Sigmoid colon (tissue), 7 donors: Measurements from ENCODE around the gene TMEM204. TPM values are rescaled to one million over a fixed set of nuclear protein-coding genes. Genes with fewer than 3 reads are reported as not detected.

ENCODE experiments used
- DNase-seq: peaks from one replicate; pipeline ENCODE4 v3.0.0-alpha.2; 2019
- H3K27ac ChIP-seq, 4 donors: fragments of 200-600 bp; sonication (generic); one replicate each; pipeline ENCODE4 v1.5.1; 2016 to 2019; ENCODE audit warnings: mild to moderate bottlenecking in 1 of 4
- H3K27me3 ChIP-seq, 3 donors: fragments of 200-600 bp; sonication (generic); one replicate each; pipeline ENCODE4 v1.5.1; 2019; ENCODE audit warnings: mild to moderate bottlenecking in 1 of 3
- H3K36me3 ChIP-seq, 4 donors: fragments of 200-600 bp; sonication (generic); one replicate each; pipeline ENCODE4 v1.5.1; 2016 to 2019
- H3K4me1 ChIP-seq, 4 donors: fragments of 200-600 bp; sonication (generic); one replicate each; pipeline ENCODE4 v1.5.1; 2017 to 2019
- H3K4me3 ChIP-seq, 4 donors: fragments of 200-600 bp; sonication (generic); one replicate each; pipeline ENCODE4 v1.5.1; 2017 to 2019; ENCODE audit warnings: mild to moderate bottlenecking in 2 of 4, moderate library complexity in 1 of 4
- H3K9me3 ChIP-seq, 4 donors: fragments of 200-600 bp in 3 of 4; sonication (generic) in 3 of 4; one replicate each; pipeline versions ENCODE4 v1.5.1 to v1.6.1; 2013 to 2019
- CTCF ChIP-seq, 4 experiments: fragments of 450-650 bp in 3 of 4; fragments of 200-600 bp in 1 of 4; IDR thresholded peaks; one replicate each; pipeline ENCODE4 v1.5.1; 2016 to 2019; ENCODE audit warnings: antibody characterized with exemption in 4 of 4, mild to moderate bottlenecking in 3 of 4, moderate library complexity in 2 of 4
- EP300 ChIP-seq, 4 donors: sonication (generic); formaldehyde crosslinking; IDR thresholded peaks; one replicate each; pipeline ENCODE4 v1.6.1; 2017; ENCODE audit warnings: antibody characterized with exemption in 4 of 4
- POLR2A ChIP-seq, 2 donors: fragments of 450-650 bp; IDR thresholded peaks; one replicate each; pipeline ENCODE4 v1.6.1; 2016; ENCODE audit warnings: antibody characterized with exemption in 2 of 2, mild to moderate bottlenecking in 2 of 2, moderate library complexity in 2 of 2
- POLR2AphosphoS5 ChIP-seq, 4 donors: sonication (generic); formaldehyde crosslinking; IDR thresholded peaks; one replicate each; pipeline ENCODE4 v1.6.1; 2017; ENCODE audit warnings: antibody characterized with exemption in 4 of 4
- WGBS, 2 donors: extraction: QIAGEN DNeasy Blood & Tissue Kit; methylation state at CpG; one replicate each; pipeline ENCODE4 v1.1.7; 2013; 5-methylcytosine and 5-hydroxymethylcytosine counted together
- intact Hi-C: fragments of 100-400 bp; cut with DNase I; formaldehyde crosslinking; loops from one replicate; pipeline ENCODE4 v1.15.1; 2023
- polyA plus RNA-seq, 3 donors: library from polyadenylated mRNA; stranded (reverse); fragments of 200-250 nt; gene quantifications; one replicate each; pipeline ENCODE4 v1.2.3, GENCODE V29; 2013
- total RNA-seq, 4 donors: library from RNA; depleted of rRNA; stranded (reverse); fragments of >200 nt; gene quantifications; one replicate each; pipeline ENCODE4 v1.1.0, GENCODE V29; 2016
- donor health status: healthy with polysubstance abuse.
- donor health status: Bipolar disorder and iron deficiency.
- donor health status: healthy.

Gene TMEM204
- total and polyA plus RNA-seq, 7 donors, result 2.5 to 46.0 (median 38.0) TPM

- Histone ChIP-seq H3K4me3 (no peak overlapping the region), H3K36me3 (peaks cover 0 to 56% (median 30%) of the 10 kb centered on the region in 4 donors), H3K4me1 (peaks cover 0 to 64% (median 48%) of the 10 kb centered on the region in 4 donors), H3K27ac (peak overlapping the region; percentile 76 to 85 (median 84)), H3K27me3 (no peaks in the 10 kb centered on the region), H3K9me3 (no peaks in the 10 kb centered on the region)
- intact Hi-C loops, result no loop called here
- peak; percentile 80 for DNase-seq
- no peak for TF ChIP-seq CTCF (IDR thresholded peaks at IDR 0.05)
- TF ChIP-seq POLR2A (IDR thresholded peaks at IDR 0.05), result no peak
- peak in 1 of 4 donors; percentile 10 for TF ChIP-seq EP300 (IDR thresholded peaks at IDR 0.05)
- TF ChIP-seq POLR2AphosphoS5 (IDR thresholded peaks at IDR 0.05), result peak in 2 of 4 donors; percentile 17 to 48
- 51 to 70% methylated on average over 30 of the region's 30 CpGs for WGBS, 2 donors
Measured at GRCh38 chr16:1543085-1543896, 9.8 kb downstream of the TMEM204 start.

- intact Hi-C loops, result no loop called here
- peak overlapping the region in 2 of 4 donors; percentile 18 to 30 for H3K4me3 ChIP-seq
- no peaks in the 10 kb centered on the region for H3K27me3 ChIP-seq
- no peaks in the 10 kb centered on the region for H3K9me3 ChIP-seq
- no peak for DNase-seq
- H3K36me3 ChIP-seq, result peaks cover 0 to 46% (median 23%) of the 10 kb centered on the region in 4 donors
- 53 to 65% methylated on average over 26 of the region's 26 CpGs for WGBS, 2 donors
- peak in 1 of 4 donors; percentile 42 for TF ChIP-seq EP300 (IDR thresholded peaks at IDR 0.05)
- no peak for TF ChIP-seq POLR2A (IDR thresholded peaks at IDR 0.05)
- TF ChIP-seq CTCF (IDR thresholded peaks at IDR 0.05), result no peak
- TF ChIP-seq POLR2AphosphoS5 (IDR thresholded peaks at IDR 0.05), result peak in 3 of 4 donors; percentile 17 to 43 (median 33)
- peaks cover 0 to 61% (median 53%) of the 10 kb centered on the region in 4 donors for H3K4me1 ChIP-seq
- peak overlapping the region; percentile 76 to 85 (median 84) for H3K27ac ChIP-seq
Measured at GRCh38 chr16:1545044-1546040, 11.9 kb downstream of the TMEM204 start.

- Histone ChIP-seq H3K4me1 (peaks cover 0 to 69% (median 61%) of the 10 kb centered on the region in 4 donors), H3K27me3 (no peaks in the 10 kb centered on the region), H3K9me3 (no peaks in the 10 kb centered on the region), H3K36me3 (peaks cover 0 to 45% (median 26%) of the 10 kb centered on the region in 4 donors), H3K27ac (peak overlapping the region; percentile 76 to 85 (median 84)), H3K4me3 (no peak overlapping the region)
- intact Hi-C loops, result no loop called here
- 92 to 93% methylated on average over 16 of the region's 16 CpGs for WGBS, 2 donors
- no peak for DNase-seq
- TF ChIP-seq CTCF (IDR thresholded peaks at IDR 0.05) (no peak), POLR2A (IDR thresholded peaks at IDR 0.05) (no peak), EP300 (IDR thresholded peaks at IDR 0.05) (no peak), POLR2AphosphoS5 (IDR thresholded peaks at IDR 0.05) (no peak)
Measured at GRCh38 chr16:1546430-1546829, 13.0 kb downstream of the TMEM204 start.

- H3K9me3 ChIP-seq, result no peaks in the 10 kb centered on the region
- H3K27me3 ChIP-seq, result no peaks in the 10 kb centered on the region
- peaks cover 0 to 58% (median 53%) of the 10 kb centered on the region in 4 donors for H3K4me1 ChIP-seq
- WGBS, 2 donors, result 76 to 77% methylated on average over 5 of the region's 5 CpGs
- TF ChIP-seq POLR2A (IDR thresholded peaks at IDR 0.05) (no peak), CTCF (IDR thresholded peaks at IDR 0.05) (no peak), EP300 (IDR thresholded peaks at IDR 0.05) (no peak), POLR2AphosphoS5 (IDR thresholded peaks at IDR 0.05) (no peak)
- H3K36me3 ChIP-seq, result peaks cover 0 to 36% (median 16%) of the 10 kb centered on the region in 4 donors
- peak overlapping the region; percentile 25 to 85 (median 44) for H3K27ac ChIP-seq
- intact Hi-C loops, result no loop called here
- no peak for DNase-seq
- H3K4me3 ChIP-seq, result no peak overlapping the region
Measured at GRCh38 chr16:1548233-1548632, 14.8 kb downstream of the TMEM204 start.
